ENCODE measurements around the gene BTRC.
"Not testable (repeated sequence)": the region's sequence is repeated elsewhere in the genome, so short reads cannot be mapped to it uniquely, and the experiment has no call there.

Gene BTRC

DNA sequence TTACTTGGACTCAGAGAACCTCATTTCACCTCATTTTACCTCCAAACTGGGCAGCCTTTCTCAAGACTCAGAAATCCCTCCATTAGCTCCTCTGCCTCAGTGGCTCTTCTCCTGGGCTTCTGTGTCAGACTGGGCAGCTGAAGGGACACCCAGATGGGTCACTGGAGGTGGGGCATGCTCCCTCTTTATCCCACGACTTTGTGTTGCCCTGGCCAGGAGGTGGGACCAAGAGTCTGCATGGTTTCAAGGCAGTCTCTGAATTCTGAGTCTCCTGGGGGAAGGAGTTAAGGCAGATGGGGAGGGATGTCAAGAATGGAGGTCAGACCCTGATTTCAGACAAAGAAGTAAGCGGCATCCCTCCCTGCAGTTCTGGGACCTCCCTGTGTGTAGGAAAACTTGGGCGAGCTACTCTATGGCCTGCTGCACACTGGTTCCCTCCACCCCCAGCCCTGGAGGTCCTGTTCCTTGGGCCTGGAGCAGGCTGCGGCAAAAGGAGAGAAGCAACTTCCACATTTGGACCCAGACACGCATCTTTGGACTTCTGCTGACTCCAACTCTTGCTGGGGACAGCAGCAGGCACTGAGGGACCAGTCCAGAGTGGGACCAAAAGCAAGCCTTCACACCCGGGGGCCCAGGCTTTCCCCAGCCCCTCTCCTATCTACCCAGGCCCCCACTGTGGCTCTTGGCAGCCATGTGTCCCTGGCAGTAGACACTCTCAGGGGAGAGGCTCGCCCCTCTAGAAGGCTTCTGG lies 223.3 kb downstream of the BTRC start:
- H3K27ac ChIP-seq (ENCODE audit: low read depth, low read length), result no peak overlapping the region
- no peaks in the 10 kb centered on the region for H3K9me3 ChIP-seq (ENCODE audit: control insufficient read depth, insufficient read depth, low read length)
- H3K27me3 ChIP-seq (ENCODE audit: control insufficient read depth, insufficient read depth, low read length), result peaks cover 8% of the 10 kb centered on the region
- peaks cover 15% of the 10 kb centered on the region; the same call in 1 of the 2 replicates for H3K4me1 ChIP-seq (ENCODE audit: control insufficient read depth, insufficient read depth, low read length)
- H3K36me3 ChIP-seq (ENCODE audit: control insufficient read depth, insufficient read depth, low read length), result peaks cover 24% of the 10 kb centered on the region
- no peak overlapping the region for H3K9ac ChIP-seq (ENCODE audit: low read depth, low read length)
- H3K4me3 ChIP-seq (ENCODE audit: low read depth, low read length), result no peak overlapping the region

DNA sequence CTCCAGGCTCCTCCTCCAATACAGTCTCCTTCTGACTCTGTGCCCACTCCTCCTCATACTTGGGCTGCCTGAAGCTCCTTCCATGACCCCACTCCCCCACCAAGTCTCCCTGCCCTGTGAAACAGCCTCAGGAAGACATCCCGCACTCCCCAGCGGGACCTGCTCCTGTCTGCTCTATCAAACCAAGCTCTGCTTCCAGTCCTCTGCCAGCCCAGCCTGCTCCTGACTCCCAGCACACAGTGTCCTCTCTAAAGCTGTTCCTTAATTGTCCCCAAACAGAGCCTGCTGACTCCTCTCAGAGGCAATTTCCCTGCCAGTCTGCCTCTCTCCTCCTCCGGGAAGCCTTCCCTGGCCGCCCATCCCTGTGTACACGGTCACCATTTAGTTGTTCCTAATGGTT lies 224.2 kb downstream of the BTRC start:
- H3K9ac ChIP-seq (ENCODE audit: low read depth, low read length), result no peak overlapping the region
- no peaks in the 10 kb centered on the region for H3K27me3 ChIP-seq (ENCODE audit: control insufficient read depth, insufficient read depth, low read length)
- peaks cover 15% of the 10 kb centered on the region; the same call in 1 of the 2 replicates for H3K4me1 ChIP-seq (ENCODE audit: control insufficient read depth, insufficient read depth, low read length)
- no peaks in the 10 kb centered on the region for H3K9me3 ChIP-seq (ENCODE audit: control insufficient read depth, insufficient read depth, low read length)
- H3K27ac ChIP-seq (ENCODE audit: low read depth, low read length), result no peak overlapping the region
- no peak overlapping the region for H3K4me3 ChIP-seq (ENCODE audit: low read depth, low read length)
- H3K36me3 ChIP-seq (ENCODE audit: control insufficient read depth, insufficient read depth, low read length), result peaks cover 33% of the 10 kb centered on the region

GRCh38 chr10:101578803-101579515 lies 225.0 kb downstream of the BTRC start:
- Histone ChIP-seq H3K4me3 (ENCODE audit: low read depth, low read length) (no peak overlapping the region), H3K9ac (ENCODE audit: low read depth, low read length) (no peak overlapping the region), H3K9me3 (ENCODE audit: control insufficient read depth, insufficient read depth, low read length) (no peaks in the 10 kb centered on the region), H3K27ac (ENCODE audit: low read depth, low read length) (no peak overlapping the region), H3K27me3 (ENCODE audit: control insufficient read depth, insufficient read depth, low read length) (no peaks in the 10 kb centered on the region), H3K36me3 (ENCODE audit: control insufficient read depth, insufficient read depth, low read length) (peaks cover 41% of the 10 kb centered on the region), H3K4me1 (ENCODE audit: control insufficient read depth, insufficient read depth, low read length) (peaks cover 15% of the 10 kb centered on the region; the same call in 1 of the 2 replicates)

- H3K36me3 ChIP-seq (ENCODE audit: control insufficient read depth, insufficient read depth, low read length), result peaks cover 45% of the 10 kb centered on the region
- H3K4me1 ChIP-seq (ENCODE audit: control insufficient read depth, insufficient read depth, low read length), result peaks cover 15% of the 10 kb centered on the region; the same call in 1 of the 2 replicates
- H3K27me3 ChIP-seq (ENCODE audit: control insufficient read depth, insufficient read depth, low read length), result no peaks in the 10 kb centered on the region
- no peaks in the 10 kb centered on the region for H3K9me3 ChIP-seq (ENCODE audit: control insufficient read depth, insufficient read depth, low read length)
- no peak overlapping the region for H3K4me3 ChIP-seq (ENCODE audit: low read depth, low read length)
- H3K9ac ChIP-seq (ENCODE audit: low read depth, low read length), result no peak overlapping the region
- H3K27ac ChIP-seq (ENCODE audit: low read depth, low read length), result no peak overlapping the region
Measured at GRCh38 chr10:101579516-101579870, 225.5 kb downstream of the BTRC start.

DNA sequence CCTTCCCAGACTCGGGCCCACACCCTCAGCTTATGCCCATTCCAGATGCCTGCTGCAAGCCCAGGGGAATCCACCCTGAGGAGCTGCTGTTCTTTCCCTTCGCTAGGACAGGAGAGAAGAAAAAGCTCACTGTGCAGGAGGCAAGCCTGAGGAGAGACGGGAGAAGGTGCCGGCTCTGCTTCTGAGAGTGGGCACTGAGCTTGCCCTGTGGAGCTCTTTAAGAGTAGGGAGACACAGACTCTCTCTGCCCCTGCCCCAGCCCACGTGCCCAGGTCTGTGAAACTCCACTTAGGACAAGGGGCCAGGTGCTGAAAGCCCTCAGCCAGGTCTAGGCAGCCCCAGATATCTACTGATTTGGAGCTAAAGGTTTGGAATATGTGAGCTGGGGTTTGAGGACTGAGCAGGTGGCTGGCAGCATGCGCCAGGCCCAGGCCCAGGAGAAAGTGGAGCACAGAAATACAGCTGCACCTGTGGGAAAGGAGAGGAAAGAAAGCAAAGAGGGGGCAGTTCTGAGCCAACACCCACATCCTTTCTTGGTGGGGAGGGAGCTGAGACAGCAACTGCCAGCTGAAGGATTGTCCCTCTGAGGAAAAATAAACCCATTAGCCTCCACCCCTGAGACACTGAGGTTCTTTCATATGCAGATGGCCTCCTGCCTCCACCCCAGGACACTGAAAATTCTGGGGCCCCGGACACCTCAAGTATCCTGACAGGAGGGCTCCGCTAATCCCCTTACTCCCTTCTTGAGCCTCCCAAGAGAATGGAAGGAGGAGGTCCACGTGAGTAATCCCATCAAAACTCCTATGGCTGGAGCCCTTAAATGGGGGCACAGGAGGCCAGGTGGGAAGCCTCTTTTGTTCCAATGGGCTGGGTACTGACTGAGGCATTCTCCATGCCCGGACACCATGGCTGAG lies 226.8 kb downstream of the BTRC start:
- H3K27ac ChIP-seq (ENCODE audit: low read depth, low read length), result peak overlapping the region; percentile 61
- H3K27me3 ChIP-seq (ENCODE audit: control insufficient read depth, insufficient read depth, low read length), result no peaks in the 10 kb centered on the region
- H3K9me3 ChIP-seq (ENCODE audit: control insufficient read depth, insufficient read depth, low read length), result no peaks in the 10 kb centered on the region
- H3K4me1 ChIP-seq (ENCODE audit: control insufficient read depth, insufficient read depth, low read length), result peaks cover 15% of the 10 kb centered on the region; the same call in 1 of the 2 replicates
- peaks cover 54% of the 10 kb centered on the region for H3K36me3 ChIP-seq (ENCODE audit: control insufficient read depth, insufficient read depth, low read length)
- H3K4me3 ChIP-seq (ENCODE audit: low read depth, low read length), result no peak overlapping the region
- no peak overlapping the region for H3K9ac ChIP-seq (ENCODE audit: low read depth, low read length)

- Histone ChIP-seq H3K36me3 (ENCODE audit: control insufficient read depth, insufficient read depth, low read length) (peaks cover 35% of the 10 kb centered on the region), H3K27me3 (ENCODE audit: control insufficient read depth, insufficient read depth, low read length) (no peaks in the 10 kb centered on the region), H3K4me1 (ENCODE audit: control insufficient read depth, insufficient read depth, low read length) (peaks cover 18% of the 10 kb centered on the region), H3K27ac (ENCODE audit: low read depth, low read length) (no peak overlapping the region), H3K9ac (ENCODE audit: low read depth, low read length) (no peak overlapping the region), H3K4me3 (ENCODE audit: low read depth, low read length) (no peak overlapping the region), H3K9me3 (ENCODE audit: control insufficient read depth, insufficient read depth, low read length) (no peaks in the 10 kb centered on the region)
Measured at GRCh38 chr10:101585841-101586240, 231.9 kb downstream of the BTRC start.

DNA sequence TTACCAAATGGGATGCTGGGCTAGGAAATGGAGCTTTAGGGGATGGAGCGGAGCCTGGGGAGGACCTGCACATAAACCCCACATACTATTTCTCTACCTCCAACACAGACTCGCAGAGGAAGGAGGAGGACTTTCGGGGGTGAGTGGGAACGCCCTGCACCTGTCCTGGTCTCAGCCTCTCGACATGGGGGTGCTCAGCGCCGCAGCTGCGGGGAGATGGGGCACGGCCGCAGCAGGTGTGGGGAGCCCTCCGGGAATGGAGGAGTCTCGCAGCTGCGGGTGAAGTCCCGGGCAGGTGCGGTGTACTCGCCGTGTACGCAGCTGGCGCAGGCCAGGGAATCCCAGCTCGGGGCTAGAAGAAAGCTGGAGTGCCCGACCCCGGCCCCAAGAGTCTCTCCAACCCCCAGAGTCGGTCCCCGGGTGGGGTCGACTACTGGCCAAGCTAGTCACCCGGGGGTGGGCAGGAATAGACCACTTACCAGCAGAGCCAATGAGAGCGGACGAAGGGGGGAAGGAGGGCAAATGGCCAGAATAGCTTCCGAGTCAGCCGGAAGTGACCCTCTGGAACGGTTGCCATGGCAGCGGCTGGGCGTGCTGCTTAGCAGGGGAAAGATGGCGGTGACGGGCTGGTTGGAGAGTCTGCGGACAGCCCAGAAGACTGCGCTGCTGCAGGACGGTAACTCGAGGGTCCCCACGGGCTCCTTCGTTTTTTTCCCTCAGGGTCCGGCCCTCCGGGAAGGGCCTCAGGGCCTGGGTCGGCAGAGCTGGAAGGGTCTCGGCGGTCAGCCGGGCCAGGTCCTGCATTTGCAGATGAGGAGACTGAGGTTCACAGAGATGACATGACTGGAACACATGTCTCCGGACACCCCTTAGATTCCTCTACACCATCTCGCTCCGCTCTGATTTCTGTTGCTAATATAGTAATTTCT lies 234.0 kb downstream of the BTRC start, which contains the start of the genes DPCD and POLL:
DPCD (plus strand) TSS at position 597 of the 929 bp plus-strand sequence; CDS start at position 613, 16 bp downstream.
POLL (minus strand) TSS at position 533 of the 929 bp plus-strand sequence. CDS start 897 bp downstream, outside the sequence.
- Histone ChIP-seq H3K4me3 (ENCODE audit: low read depth, low read length) (peak within 1 kb of the TSS; percentile 97), H3K36me3 (ENCODE audit: control insufficient read depth, insufficient read depth, low read length) (peaks cover 28% of the 10 kb centered on the region), H3K27me3 (ENCODE audit: control insufficient read depth, insufficient read depth, low read length) (no peaks in the 10 kb centered on the region), H3K9ac (ENCODE audit: low read depth, low read length) (peak within 1 kb of the TSS; percentile 66), H3K27ac (ENCODE audit: low read depth, low read length) (peak within 1 kb of the TSS; percentile 42), H3K9me3 (ENCODE audit: control insufficient read depth, insufficient read depth, low read length) (no peaks in the 10 kb centered on the region), H3K4me1 (ENCODE audit: control insufficient read depth, insufficient read depth, low read length) (peaks cover 11% of the 10 kb centered on the region)

DNA sequence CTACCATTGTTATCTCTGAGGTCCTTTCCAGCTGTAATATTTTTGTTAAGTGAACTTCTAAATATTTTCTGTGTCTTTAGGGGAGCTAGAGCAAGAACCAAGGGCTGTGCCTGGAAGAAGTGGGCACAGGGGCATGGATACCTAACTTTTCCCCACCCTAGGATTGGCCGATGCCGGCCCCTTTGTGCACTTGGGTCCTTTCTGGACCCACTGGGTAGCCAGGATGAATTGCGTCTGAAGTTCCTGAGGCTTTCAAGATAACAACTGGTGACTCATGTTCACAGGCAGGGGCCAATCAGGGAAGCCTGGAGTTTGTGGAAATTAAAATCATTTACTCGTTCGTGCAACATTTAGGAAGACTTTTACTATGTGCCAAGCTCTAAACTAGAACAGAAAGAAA lies 234.9 kb downstream of the BTRC start:
- H3K4me3 ChIP-seq (ENCODE audit: low read depth, low read length), result peak overlapping the region; percentile 97
- no peaks in the 10 kb centered on the region for H3K27me3 ChIP-seq (ENCODE audit: control insufficient read depth, insufficient read depth, low read length)
- H3K4me1 ChIP-seq (ENCODE audit: control insufficient read depth, insufficient read depth, low read length), result peaks cover 11% of the 10 kb centered on the region
- H3K9ac ChIP-seq (ENCODE audit: low read depth, low read length), result no peak overlapping the region
- H3K27ac ChIP-seq (ENCODE audit: low read depth, low read length), result no peak overlapping the region
- no peaks in the 10 kb centered on the region for H3K9me3 ChIP-seq (ENCODE audit: control insufficient read depth, insufficient read depth, low read length)
- H3K36me3 ChIP-seq (ENCODE audit: control insufficient read depth, insufficient read depth, low read length), result peaks cover 20% of the 10 kb centered on the region; the same call in 1 of the 2 replicates

DNA sequence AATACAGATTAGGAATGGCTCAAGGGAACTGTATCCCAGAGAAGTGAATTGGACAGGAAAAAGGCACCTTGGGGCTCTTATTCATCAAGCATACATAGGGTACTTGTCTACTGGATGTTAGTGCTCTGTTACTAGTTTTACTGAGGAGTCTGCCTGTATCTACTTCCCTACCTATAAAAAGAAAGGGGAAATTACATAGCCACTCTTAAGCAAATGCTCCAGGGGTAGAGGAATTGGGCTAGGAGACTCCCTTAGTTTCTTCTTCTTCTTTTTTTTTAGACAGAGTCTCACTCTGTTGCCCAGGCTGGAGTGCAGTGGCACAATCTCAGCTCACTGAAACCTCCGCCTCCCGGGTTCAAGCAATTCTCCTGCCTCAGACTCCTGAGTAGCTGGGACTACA lies 239.4 kb downstream of the BTRC start:
- H3K27me3 ChIP-seq (ENCODE audit: control insufficient read depth, insufficient read depth, low read length); H3K4me3 ChIP-seq (ENCODE audit: low read depth, low read length); H3K27ac ChIP-seq (ENCODE audit: low read depth, low read length); H3K4me1 ChIP-seq (ENCODE audit: control insufficient read depth, insufficient read depth, low read length); H3K36me3 ChIP-seq (ENCODE audit: control insufficient read depth, insufficient read depth, low read length); H3K9ac ChIP-seq (ENCODE audit: low read depth, low read length); H3K9me3 ChIP-seq (ENCODE audit: control insufficient read depth, insufficient read depth, low read length): not testable (repeated sequence)

Measured in HUES48 (cell line).